ENCODE measurements around the gene MCEMP1. TPM values are rescaled to one million over a fixed set of nuclear protein-coding genes. Genes with fewer than 3 reads are reported as not detected.

Gene MCEMP1
- total RNA-seq, 1 donor: not detected

- DNase-seq (ENCODE audit: insufficient read length, low spot score, missing footprints): peak; percentile 46
- H3K4me3 ChIP-seq (ENCODE audit: insufficient read depth, low read length): no peak overlapping the region
Observed at GRCh38 chr19:7705387-7706187, 28.7 kb downstream of the MCEMP1 start.

GRCh38 chr19:7706188-7706954 lies 29.5 kb downstream of the MCEMP1 start:
- Histone ChIP-seq H3K9me3 (ENCODE audit: low read depth, low read length) (no peaks in the 10 kb centered on the region), H3K79me2 (ENCODE audit: insufficient read depth, low read length) (no peaks in the 10 kb centered on the region), H3K36me3 (ENCODE audit: insufficient read depth, low read length) (no peaks in the 10 kb centered on the region), H3K4me3 (ENCODE audit: insufficient read depth, low read length) (no peak overlapping the region), H3K4me1 (ENCODE audit: insufficient read depth, low read length) (no peaks in the 10 kb centered on the region), H2AFZ (ENCODE audit: low read length) (no peak overlapping the region), H3K27me3 (ENCODE audit: insufficient read depth, low read length) (no peaks in the 10 kb centered on the region), H3K4me2 (ENCODE audit: insufficient read depth, low read length) (no peak overlapping the region), H3K27ac (ENCODE audit: low read depth, low read length) (no peak overlapping the region), H4K20me1 (ENCODE audit: insufficient read depth, low read length) (no peaks in the 10 kb centered on the region)
- DNase-seq (ENCODE audit: insufficient read length, low spot score, missing footprints): peak; percentile 55
- no peak for TF ChIP-seq CTCF (IDR thresholded peaks at IDR 0.05; ENCODE audit: extremely low read depth, low read depth, low read length)

More at GRCh38 chr19:7705387-7706187, 28.7 kb downstream of the MCEMP1 start:
- H3K36me3 ChIP-seq (ENCODE audit: insufficient read depth, low read length): no peaks in the 10 kb centered on the region
- H3K4me2 ChIP-seq (ENCODE audit: insufficient read depth, low read length): no peak overlapping the region
- no peaks in the 10 kb centered on the region for H3K79me2 ChIP-seq (ENCODE audit: insufficient read depth, low read length)
- no peaks in the 10 kb centered on the region for H3K4me1 ChIP-seq (ENCODE audit: insufficient read depth, low read length)
- no peaks in the 10 kb centered on the region for H4K20me1 ChIP-seq (ENCODE audit: insufficient read depth, low read length)
- TF ChIP-seq CTCF (IDR thresholded peaks at IDR 0.05; ENCODE audit: extremely low read depth, low read depth, low read length): no peak
- H3K27ac ChIP-seq (ENCODE audit: low read depth, low read length): no peak overlapping the region
- H3K9me3 ChIP-seq (ENCODE audit: low read depth, low read length): no peaks in the 10 kb centered on the region
- H3K27me3 ChIP-seq (ENCODE audit: insufficient read depth, low read length): no peaks in the 10 kb centered on the region
- no peak overlapping the region for H2AFZ ChIP-seq (ENCODE audit: low read length)

GRCh38 chr19:7706955-7707456 lies 30.1 kb downstream of the MCEMP1 start:
- Histone ChIP-seq H3K4me2 (ENCODE audit: insufficient read depth, low read length) (no peak overlapping the region), H3K4me1 (ENCODE audit: insufficient read depth, low read length) (no peaks in the 10 kb centered on the region), H3K4me3 (ENCODE audit: insufficient read depth, low read length) (no peak overlapping the region), H3K27me3 (ENCODE audit: insufficient read depth, low read length) (no peaks in the 10 kb centered on the region), H3K79me2 (ENCODE audit: insufficient read depth, low read length) (no peaks in the 10 kb centered on the region), H3K27ac (ENCODE audit: low read depth, low read length) (no peak overlapping the region), H2AFZ (ENCODE audit: low read length) (no peak overlapping the region), H4K20me1 (ENCODE audit: insufficient read depth, low read length) (no peaks in the 10 kb centered on the region), H3K9me3 (ENCODE audit: low read depth, low read length) (no peaks in the 10 kb centered on the region), H3K36me3 (ENCODE audit: insufficient read depth, low read length) (no peaks in the 10 kb centered on the region)
- no peak for DNase-seq (ENCODE audit: insufficient read length, low spot score, missing footprints)
- no peak for TF ChIP-seq CTCF (IDR thresholded peaks at IDR 0.05; ENCODE audit: extremely low read depth, low read depth, low read length)
